ENCODE data around the gene PTPRB. TPM values are rescaled to one million over a fixed set of nuclear protein-coding genes. Genes with fewer than 3 reads are reported as not detected.

Gene PTPRB
- total and polyA plus RNA-seq, 2 of the 8 experiments (the other 6 are each of a cell fraction or from before 2014, with no cell fraction given), result 0.36 to 0.58 TPM

GRCh38 chr12:70626180-70626579, 11.0 kb downstream of the PTPRB start:
- Histone ChIP-seq H4K8ac (ENCODE audit: extremely low read depth, insufficient read depth, low read length) (no peak overlapping the region), H2AK5ac (ENCODE audit: low read depth, low read length) (no peak overlapping the region), H3K79me2 (ENCODE audit: control insufficient read depth in 1 of 2, insufficient read depth in 2 of 2, low read length in 2 of 2) (no peaks in the 10 kb centered on the region), H2BK20ac (ENCODE audit: low read length) (no peak overlapping the region), H3K4me2 (ENCODE audit: insufficient read depth in 1 of 2, low read depth in 2 of 2, low read length in 2 of 2) (no peak overlapping the region), H3K23ac (ENCODE audit: insufficient read length) (no peak overlapping the region), H3K18ac (ENCODE audit: extremely low read depth, low read length) (no peak overlapping the region), H3K9ac (replicated peaks in 1 of 4; ENCODE audit: extremely low read depth in 1 of 4, low read depth in 3 of 4, low read length in 3 of 4) (no peak overlapping the region), H2BK120ac (replicated peaks; ENCODE audit: low read depth, low read length) (no peak overlapping the region), H3K4ac (replicated peaks; ENCODE audit: insufficient read length, low read depth, low read length) (no peak overlapping the region), H3K27me3 (replicated peaks in 1 of 4; ENCODE audit: control insufficient read depth in 3 of 4, extremely low read depth in 1 of 4, insufficient read depth in 3 of 4, low read length in 3 of 4) (no peaks in the 10 kb centered on the region), H2BK12ac (ENCODE audit: low read depth, low read length) (no peak overlapping the region), H2BK5ac (ENCODE audit: low read depth, low read length) (no peak overlapping the region), H3K4me1 (replicated peaks in 1 of 4; ENCODE audit: control insufficient read depth in 3 of 4, insufficient read depth in 4 of 4, low read length in 3 of 4) (no peaks in the 10 kb centered on the region), H3K27ac (ENCODE audit: low read depth, low read length) (no peak overlapping the region), H2BK15ac (ENCODE audit: low read length) (no peak overlapping the region), H3K14ac (ENCODE audit: insufficient read length) (no peak overlapping the region), H3K56ac (replicated peaks; ENCODE audit: insufficient read length, low read depth, low read length) (no peak overlapping the region), H3K79me1 (ENCODE audit: low read depth, low read length) (no peaks in the 10 kb centered on the region), H3K4me3 (ENCODE audit: extremely low read depth in 1 of 4, insufficient read depth in 2 of 4, low read depth in 3 of 4, low read length in 4 of 4) (no peak overlapping the region), H3K9me3 (ENCODE audit: insufficient read depth in 2 of 2, low read depth in 1 of 2, low read length in 1 of 2) (no peaks in the 10 kb centered on the region), H3K36me3 (ENCODE audit: control insufficient read depth in 2 of 4, insufficient read depth in 4 of 4, low read length in 3 of 4) (no peaks in the 10 kb centered on the region), H2AFZ (ENCODE audit: low read length) (no peak overlapping the region), H4K5ac (ENCODE audit: insufficient read length, low read depth, low read length) (no peak overlapping the region), H3K23me2 (ENCODE audit: low read depth, low read length) (no peaks in the 10 kb centered on the region), H4K20me1 (replicated peaks in 1 of 2; ENCODE audit: control insufficient read depth in 1 of 2, insufficient read depth in 2 of 2, low read length in 2 of 2) (peaks cover 0 to 1% of the 10 kb centered on the region in 2 experiments), H4K91ac (replicated peaks; ENCODE audit: insufficient read length, low read length) (no peak overlapping the region)
- 97% methylated on average over 3 of the region's 3 CpGs; no CpG with 5 or more reads in 1 of the 2 experiments for WGBS, 2 experiments (ENCODE audit: extremely low coverage in 1 of 2, insufficient coverage in 1 of 2, insufficient read length in 1 of 2, insufficient replicate concordance in 2 of 2, low coverage in 1 of 2, low lambda C conversion rate in 2 of 2, missing lambda C conversion rate in 1 of 2)
- ChIA-PET CTCF (ENCODE audit: partially characterized antibody) (no interaction called here), POLR2A (ENCODE audit: partially characterized antibody) (no interaction called here)
- DNase-seq (ENCODE audit: low read depth in 1 of 2, low spot score in 2 of 2) (no peak), FAIRE-seq (no peak)
- TF ChIP-seq SIX5 (IDR thresholded peaks at IDR 0.05; ENCODE audit: low read depth, low read length), result no peak
- no peak for TF ChIP-seq SRF (IDR thresholded peaks at IDR 0.05; ENCODE audit: low read depth, low read length)
- no peak for TF ChIP-seq RNF2 (IDR thresholded peaks at IDR 0.05; ENCODE audit: borderline replicate concordance, low read depth, low read length, missing control alignments, poor library complexity, severe bottlenecking)

Data from H1 (cell line).